Kidney epithelial cell (primary cell): ENCODE measurements around the gene SNRNP25. TPM values are rescaled to one million over a fixed set of nuclear protein-coding genes. Genes with fewer than 3 reads are reported as not detected.

ENCODE experiments used
- DNase-seq: peaks from one replicate; pipeline ENCODE4 v3.0.0-alpha.2; 2010; ENCODE audit warnings: low read depth
- H3K27me3 ChIP-seq: 2 replicates; pipeline ENCODE4 v1.6.0; 2011; ENCODE audit warnings: low read length; ENCODE audit not compliant: control insufficient read depth, insufficient read depth
- H3K36me3 ChIP-seq: 2 replicates; pipeline ENCODE4 v1.5.1; 2011; ENCODE audit warnings: low read length; ENCODE audit not compliant: control insufficient read depth, insufficient read depth
- H3K4me3 ChIP-seq: 2 replicates; pipeline ENCODE4 v1.5.1; 2011; ENCODE audit warnings: low read depth, mild to moderate bottlenecking, control low read depth, low read length
- CTCF ChIP-seq: IDR thresholded peaks from 2 replicates; pipeline ENCODE4 v1.5.1; 2011; ENCODE audit warnings: mild to moderate bottlenecking, moderate library complexity, low read length, control low read depth, inconsistent platforms; ENCODE audit not compliant: insufficient read depth, poor library complexity, severe bottlenecking
- total RNA-seq: library from RNA; depleted of rRNA; stranded (reverse); fragments of >200 nt; gene quantifications from 2 replicates; pipeline ENCODE4 v1.2.3, GENCODE V29; 2015

Gene SNRNP25
- total RNA-seq, 1 donor from 2014 or later = 25.4 TPM

GRCh38 chr16:101586-101985 is 48.0 kb downstream of the SNRNP25 start:
- DNase-seq = no peak
- peaks cover 5% of the 10 kb centered on the region for H3K36me3 ChIP-seq
- no peak overlapping the region for H3K4me3 ChIP-seq
- H3K27me3 ChIP-seq = no peaks in the 10 kb centered on the region
- TF ChIP-seq CTCF = no peak

DNA sequence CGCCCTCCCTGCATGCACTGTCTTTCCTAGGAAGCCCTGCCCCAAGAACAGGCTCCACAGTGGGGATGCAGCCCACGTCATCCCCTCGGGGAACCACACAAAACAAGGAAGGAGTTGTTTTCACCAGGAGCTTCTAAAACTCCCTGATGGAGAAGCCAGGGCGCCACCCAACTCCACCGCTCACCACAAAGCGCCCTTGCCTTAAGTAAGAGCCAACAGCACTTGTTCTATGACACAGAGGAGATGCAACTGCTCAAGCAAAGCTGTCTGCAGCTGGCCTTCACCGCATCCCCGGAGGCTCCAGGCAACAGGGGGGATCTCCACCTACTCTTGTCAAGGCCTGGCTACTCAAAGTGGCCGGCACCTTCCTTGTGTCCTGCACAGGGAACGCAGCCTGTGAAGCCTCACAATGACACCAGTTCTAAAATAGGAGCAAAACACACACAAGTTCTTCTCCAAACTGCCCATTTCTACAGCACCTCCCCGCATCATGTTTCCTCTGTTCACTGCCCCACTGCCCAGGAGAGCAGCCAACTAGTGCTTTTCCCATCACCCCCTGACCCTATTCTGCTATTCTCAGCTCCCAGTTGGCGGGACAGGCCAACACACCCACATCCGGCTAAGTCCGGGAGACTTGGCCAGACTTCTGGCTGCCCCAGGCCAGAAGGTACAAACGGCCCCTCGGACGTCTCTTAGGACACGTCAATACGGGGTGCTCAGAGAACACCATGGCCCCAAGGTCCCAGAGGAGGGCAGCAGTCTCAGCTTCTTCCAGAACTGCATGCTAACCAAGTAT is 48.6 kb downstream of the SNRNP25 start:
- H3K27me3 ChIP-seq = no peaks in the 10 kb centered on the region
- TF ChIP-seq CTCF = no peak
- DNase-seq = no peak
- peaks cover 5% of the 10 kb centered on the region for H3K36me3 ChIP-seq
- H3K4me3 ChIP-seq = no peak overlapping the region

DNA sequence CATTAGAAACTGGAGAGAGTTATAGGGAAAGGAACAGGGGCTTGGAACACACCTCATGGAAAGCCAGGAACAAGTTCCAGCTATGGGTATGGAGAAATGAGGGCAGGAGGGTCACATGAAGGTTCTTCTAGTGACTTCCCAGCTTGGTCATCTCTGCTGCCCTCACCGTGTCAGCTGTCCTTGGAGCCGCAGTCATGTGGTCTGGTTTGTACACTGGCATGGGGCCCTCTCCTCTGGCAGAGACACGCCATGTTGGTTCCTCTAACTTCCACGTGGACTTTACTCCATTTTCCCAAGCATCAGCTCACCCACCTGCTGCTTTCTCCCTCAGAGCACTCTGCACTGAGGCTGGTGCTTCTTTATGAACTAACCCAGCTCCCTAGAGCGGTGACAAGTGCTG is 50.7 kb downstream of the SNRNP25 start:
- H3K27me3 ChIP-seq = no peaks in the 10 kb centered on the region
- no peak for TF ChIP-seq CTCF
- H3K36me3 ChIP-seq = peaks cover 4% of the 10 kb centered on the region

DNA sequence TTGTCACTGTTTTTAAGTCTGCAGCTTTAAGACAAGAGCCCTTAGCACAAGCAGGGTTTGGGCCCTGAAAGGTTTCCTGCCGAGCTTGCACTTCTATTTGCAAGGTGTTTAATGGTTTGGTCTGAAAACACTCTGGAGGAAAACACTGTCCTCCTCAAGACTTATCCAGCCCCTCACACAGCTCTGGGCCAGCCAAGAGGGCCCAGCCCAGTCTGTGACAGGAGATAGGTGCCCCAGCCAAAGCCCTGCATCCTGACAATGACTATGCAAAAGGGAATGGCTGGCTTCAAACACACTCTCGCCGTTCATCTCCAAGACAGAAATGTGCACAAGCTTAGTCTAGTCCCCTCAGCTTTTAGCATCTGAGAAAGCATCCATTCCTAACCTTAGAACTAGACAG is 51.3 kb downstream of the SNRNP25 start:
- no peak for DNase-seq
- TF ChIP-seq CTCF = no peak
- Histone ChIP-seq H3K27me3 (no peaks in the 10 kb centered on the region), H3K4me3 (no peak overlapping the region), H3K36me3 (peaks cover 4% of the 10 kb centered on the region)

More for the DNA sequence above, 50.7 kb downstream of the SNRNP25 start:
- no peak for DNase-seq
- H3K4me3 ChIP-seq = no peak overlapping the region

GRCh38 chr16:105521-105920 is 51.9 kb downstream of the SNRNP25 start:
- Histone ChIP-seq H3K27me3 (no peaks in the 10 kb centered on the region), H3K36me3 (peaks cover 4% of the 10 kb centered on the region), H3K4me3 (no peak overlapping the region)
- DNase-seq = no peak
- no peak for TF ChIP-seq CTCF
